ENCODE measurements around the gene PRR36. TPM values are rescaled to one million over a fixed set of nuclear protein-coding genes. Genes with fewer than 3 reads are reported as not detected.

Gene PRR36
- total RNA-seq, 1 donor from 2014 or later: 0.07 TPM

DNA sequence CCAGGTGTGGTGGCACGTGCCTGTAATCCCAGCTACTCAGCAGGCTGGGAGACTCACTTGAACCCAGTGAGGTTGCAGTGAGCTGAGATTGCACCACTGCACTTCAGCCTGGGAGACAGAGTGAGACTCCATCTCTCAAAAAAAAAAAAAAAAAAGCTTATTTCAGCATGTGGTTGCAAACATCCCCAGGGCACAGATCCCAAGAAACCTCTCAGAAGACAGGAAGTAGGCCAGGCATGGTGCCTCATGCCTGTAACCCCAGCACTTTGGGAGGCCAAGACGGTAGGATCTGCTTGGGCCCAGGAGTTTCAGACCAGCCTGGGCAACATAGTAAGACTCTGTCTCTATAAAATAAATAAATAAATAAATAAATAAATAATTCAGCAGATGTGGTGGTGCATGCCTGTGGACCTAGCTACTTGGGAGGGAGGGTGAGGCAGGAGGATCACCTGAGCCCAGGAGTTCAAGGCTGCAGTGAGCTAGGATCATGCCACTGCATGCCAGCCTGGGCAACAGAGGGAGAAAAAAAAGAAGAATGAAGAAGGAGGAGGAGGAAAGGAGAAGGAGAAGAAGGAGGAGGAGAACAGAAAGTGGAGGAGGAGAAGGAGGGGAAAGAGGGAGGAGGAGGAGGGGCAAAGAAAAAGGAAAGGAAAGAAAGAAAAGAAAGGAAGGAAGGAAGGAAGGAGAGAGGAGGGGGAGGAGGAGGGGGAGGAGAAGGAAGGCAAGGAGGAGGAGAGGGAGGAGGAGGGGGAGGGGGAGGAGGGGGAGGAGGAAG, 9.8 kb upstream of the PRR36 start:
- no peak overlapping the region for H3K4me3 Mint-ChIP-seq

DNA sequence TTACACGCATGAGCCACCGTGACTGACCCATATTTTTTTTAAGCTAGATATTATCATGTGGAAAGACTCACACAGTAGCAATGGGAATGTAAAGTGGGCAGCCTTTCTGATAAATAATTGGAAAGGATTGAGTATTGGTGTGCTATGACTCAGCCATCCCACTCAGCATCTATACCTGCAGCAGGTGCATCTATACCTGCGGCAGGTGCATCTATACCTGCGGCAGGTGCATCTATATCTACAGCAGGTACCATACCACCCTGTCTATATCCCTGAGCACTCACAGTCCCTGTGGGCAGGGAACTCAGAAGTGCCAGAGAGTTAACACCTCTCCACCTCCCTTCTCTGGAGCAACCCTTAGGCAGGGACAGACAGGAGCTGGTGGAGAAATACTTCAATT, 8.9 kb upstream of the PRR36 start:
- Histone ChIP-seq H3K27ac (no peak overlapping the region), H3K27me3 (peaks cover 21% of the 10 kb centered on the region), H3K36me3 (no peaks in the 10 kb centered on the region), H3K79me2 (ENCODE audit: low read depth) (no peaks in the 10 kb centered on the region), H3K9ac (no peak overlapping the region), H3K4me2 (no peak overlapping the region), H3K4me3 (no peak overlapping the region), H4K20me1 (ENCODE audit: low read depth) (no peaks in the 10 kb centered on the region), H3F3A (ENCODE audit: low read depth) (peaks cover 7% of the 10 kb centered on the region), H3K4me1 (no peaks in the 10 kb centered on the region), H3K9me3 (ENCODE audit: low read depth) (no peaks in the 10 kb centered on the region), H2AFZ (replicated peaks) (no peak overlapping the region)
- Mint-ChIP-seq H3K27ac (no peak overlapping the region), H3K27me3 (ENCODE audit: insufficient read depth, low read depth) (peaks cover 17% of the 10 kb centered on the region), H3K36me3 (no peaks in the 10 kb centered on the region), H3K4me3 (no peak overlapping the region), H3K4me1 (peaks cover 3% of the 10 kb centered on the region), H3K9me3 (peaks cover 3% of the 10 kb centered on the region)
- TF ChIP-seq, protein P1, sequence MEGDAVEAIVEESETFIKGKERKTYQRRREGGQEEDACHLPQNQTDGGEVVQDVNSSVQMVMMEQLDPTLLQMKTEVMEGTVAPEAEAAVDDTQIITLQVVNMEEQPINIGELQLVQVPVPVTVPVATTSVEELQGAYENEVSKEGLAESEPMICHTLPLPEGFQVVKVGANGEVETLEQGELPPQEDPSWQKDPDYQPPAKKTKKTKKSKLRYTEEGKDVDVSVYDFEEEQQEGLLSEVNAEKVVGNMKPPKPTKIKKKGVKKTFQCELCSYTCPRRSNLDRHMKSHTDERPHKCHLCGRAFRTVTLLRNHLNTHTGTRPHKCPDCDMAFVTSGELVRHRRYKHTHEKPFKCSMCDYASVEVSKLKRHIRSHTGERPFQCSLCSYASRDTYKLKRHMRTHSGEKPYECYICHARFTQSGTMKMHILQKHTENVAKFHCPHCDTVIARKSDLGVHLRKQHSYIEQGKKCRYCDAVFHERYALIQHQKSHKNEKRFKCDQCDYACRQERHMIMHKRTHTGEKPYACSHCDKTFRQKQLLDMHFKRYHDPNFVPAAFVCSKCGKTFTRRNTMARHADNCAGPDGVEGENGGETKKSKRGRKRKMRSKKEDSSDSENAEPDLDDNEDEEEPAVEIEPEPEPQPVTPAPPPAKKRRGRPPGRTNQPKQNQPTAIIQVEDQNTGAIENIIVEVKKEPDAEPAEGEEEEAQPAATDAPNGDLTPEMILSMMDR (IDR thresholded peaks at IDR 0.05): no peak
- no peak for TF ChIP-seq EZH2 (IDR thresholded peaks at IDR 0.05)
- no peak for DNase-seq (ENCODE audit: low spot score)

More for the DNA sequence above, 9.8 kb upstream of the PRR36 start:
- Histone ChIP-seq H2AFZ (replicated peaks) (no peak overlapping the region), H3K9ac (no peak overlapping the region), H3K27me3 (peaks cover 30% of the 10 kb centered on the region), H3K27ac (no peak overlapping the region), H3K36me3 (no peaks in the 10 kb centered on the region), H4K20me1 (ENCODE audit: low read depth) (no peaks in the 10 kb centered on the region), H3K4me2 (no peak overlapping the region), H3K9me3 (ENCODE audit: low read depth) (no peaks in the 10 kb centered on the region), H3K79me2 (ENCODE audit: low read depth) (no peaks in the 10 kb centered on the region), H3K4me1 (no peaks in the 10 kb centered on the region), H3F3A (ENCODE audit: low read depth) (peaks cover 7% of the 10 kb centered on the region), H3K4me3 (no peak overlapping the region)
- TF ChIP-seq EZH2phosphoT487 (IDR thresholded peaks at IDR 0.05) (no peak), EZH2 (IDR thresholded peaks at IDR 0.05) (no peak)
- TF ChIP-seq, protein P1 (IDR thresholded peaks at IDR 0.05): no peak
- no peak overlapping the region for H3K27ac Mint-ChIP-seq
- H3K36me3 Mint-ChIP-seq: no peaks in the 10 kb centered on the region
- H3K9me3 Mint-ChIP-seq: peaks cover 3% of the 10 kb centered on the region
- DNase-seq (ENCODE audit: low spot score): no peak
- peaks cover 6% of the 10 kb centered on the region for H3K4me1 Mint-ChIP-seq
- H3K27me3 Mint-ChIP-seq (ENCODE audit: insufficient read depth, low read depth): peaks cover 20% of the 10 kb centered on the region

DNA sequence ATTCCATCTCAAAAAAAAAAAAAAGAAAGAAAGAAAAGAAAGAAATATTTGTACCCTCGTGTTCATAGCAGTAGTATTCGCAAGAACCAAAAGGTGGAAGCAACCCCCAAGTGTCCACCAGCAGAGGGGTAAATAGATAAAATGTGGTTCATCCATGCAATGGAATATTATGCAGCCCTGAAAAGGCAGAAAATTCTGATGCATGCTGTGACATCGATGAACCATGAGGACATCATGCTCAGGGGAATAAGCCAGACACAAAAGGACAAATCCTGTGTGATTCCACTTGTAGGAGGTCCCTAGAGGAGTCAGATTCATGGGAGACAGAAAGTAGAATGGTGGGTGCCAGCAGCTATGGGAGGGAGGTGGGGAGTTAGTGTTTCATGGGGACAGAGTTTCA, 7.7 kb upstream of the PRR36 start:
- Histone ChIP-seq H3K27me3 (peaks cover 11% of the 10 kb centered on the region), H3K79me2 (ENCODE audit: low read depth) (no peaks in the 10 kb centered on the region), H3K36me3 (no peaks in the 10 kb centered on the region), H3K9ac (no peak overlapping the region), H3F3A (ENCODE audit: low read depth) (no peaks in the 10 kb centered on the region), H4K20me1 (ENCODE audit: low read depth) (no peaks in the 10 kb centered on the region), H3K4me3 (no peak overlapping the region), H3K4me2 (no peak overlapping the region), H3K27ac (no peak overlapping the region), H2AFZ (replicated peaks) (no peak overlapping the region), H3K4me1 (no peaks in the 10 kb centered on the region), H3K9me3 (ENCODE audit: low read depth) (no peaks in the 10 kb centered on the region)
- no peak for DNase-seq (ENCODE audit: low spot score)
- peaks cover 3% of the 10 kb centered on the region for H3K4me1 Mint-ChIP-seq
- H3K9me3 Mint-ChIP-seq: peaks cover 3% of the 10 kb centered on the region
- TF ChIP-seq EZH2 (IDR thresholded peaks at IDR 0.05): no peak
- peak overlapping the region; percentile 6 for H3K27ac Mint-ChIP-seq
- H3K27me3 Mint-ChIP-seq (ENCODE audit: insufficient read depth, low read depth): peaks cover 8% of the 10 kb centered on the region
- no peaks in the 10 kb centered on the region for H3K36me3 Mint-ChIP-seq
- H3K4me3 Mint-ChIP-seq: no peak overlapping the region

DNA sequence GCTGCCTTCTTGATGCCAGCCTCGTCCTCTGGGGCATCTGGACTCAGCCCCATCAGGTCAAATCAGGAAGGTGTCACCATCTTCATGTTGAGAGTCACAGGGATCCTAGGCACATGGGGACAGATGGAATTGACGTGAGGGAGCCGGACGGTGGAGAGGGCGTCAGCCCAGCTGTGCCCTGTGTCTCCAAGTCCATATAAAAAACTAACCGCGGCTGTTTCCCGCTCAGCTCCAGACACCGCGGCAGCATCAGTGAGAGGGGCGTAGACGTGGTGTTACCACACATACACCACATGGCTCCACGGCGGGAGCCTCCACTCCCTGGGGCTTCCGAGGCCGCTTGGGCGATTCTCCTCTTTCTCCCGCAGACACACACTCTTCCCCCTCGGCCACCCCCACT, 5.6 kb upstream of the PRR36 start:
- Histone ChIP-seq H4K20me1 (ENCODE audit: low read depth) (no peaks in the 10 kb centered on the region), H3K4me3 (no peak overlapping the region), H3K27ac (no peak overlapping the region), H3K9me3 (ENCODE audit: low read depth) (no peaks in the 10 kb centered on the region), H3F3A (ENCODE audit: low read depth) (peaks cover 6% of the 10 kb centered on the region), H3K4me2 (no peak overlapping the region), H3K36me3 (no peaks in the 10 kb centered on the region), H2AFZ (replicated peaks) (no peak overlapping the region), H3K4me1 (peaks cover 2% of the 10 kb centered on the region), H3K27me3 (no peaks in the 10 kb centered on the region), H3K9ac (no peak overlapping the region), H3K79me2 (ENCODE audit: low read depth) (no peaks in the 10 kb centered on the region)
- H3K36me3 Mint-ChIP-seq: no peaks in the 10 kb centered on the region
- H3K4me3 Mint-ChIP-seq: no peak overlapping the region
- peak; percentile 41 for DNase-seq (ENCODE audit: low spot score)
- TF ChIP-seq EZH2phosphoT487 (IDR thresholded peaks at IDR 0.05): no peak
- TF ChIP-seq, protein P1 (IDR thresholded peaks at IDR 0.05): no peak
- no peak for TF ChIP-seq EZH2 (IDR thresholded peaks at IDR 0.05)
- peaks cover 6% of the 10 kb centered on the region for H3K27me3 Mint-ChIP-seq (ENCODE audit: insufficient read depth, low read depth)
- H3K9me3 Mint-ChIP-seq: peaks cover 3% of the 10 kb centered on the region
- no peak overlapping the region for H3K27ac Mint-ChIP-seq
- peaks cover 1% of the 10 kb centered on the region for H3K4me1 Mint-ChIP-seq

All from neural progenitor cell (in vitro differentiated cells).